HG03097 (cell line): Measurements from ENCODE around the gene SCG2.
"Not testable (repeated sequence)": the region's sequence is repeated elsewhere in the genome, so short reads cannot be mapped to it uniquely, and the experiment has no call there.

Experiments
- ATAC-seq: cut with Tn5 transposase; IDR thresholded peaks from one replicate; pipeline ENCODE4 v1.9.1; 2021; ENCODE audit not compliant: unreplicated experiment, low FRiP score

SCG2 gene

DNA sequence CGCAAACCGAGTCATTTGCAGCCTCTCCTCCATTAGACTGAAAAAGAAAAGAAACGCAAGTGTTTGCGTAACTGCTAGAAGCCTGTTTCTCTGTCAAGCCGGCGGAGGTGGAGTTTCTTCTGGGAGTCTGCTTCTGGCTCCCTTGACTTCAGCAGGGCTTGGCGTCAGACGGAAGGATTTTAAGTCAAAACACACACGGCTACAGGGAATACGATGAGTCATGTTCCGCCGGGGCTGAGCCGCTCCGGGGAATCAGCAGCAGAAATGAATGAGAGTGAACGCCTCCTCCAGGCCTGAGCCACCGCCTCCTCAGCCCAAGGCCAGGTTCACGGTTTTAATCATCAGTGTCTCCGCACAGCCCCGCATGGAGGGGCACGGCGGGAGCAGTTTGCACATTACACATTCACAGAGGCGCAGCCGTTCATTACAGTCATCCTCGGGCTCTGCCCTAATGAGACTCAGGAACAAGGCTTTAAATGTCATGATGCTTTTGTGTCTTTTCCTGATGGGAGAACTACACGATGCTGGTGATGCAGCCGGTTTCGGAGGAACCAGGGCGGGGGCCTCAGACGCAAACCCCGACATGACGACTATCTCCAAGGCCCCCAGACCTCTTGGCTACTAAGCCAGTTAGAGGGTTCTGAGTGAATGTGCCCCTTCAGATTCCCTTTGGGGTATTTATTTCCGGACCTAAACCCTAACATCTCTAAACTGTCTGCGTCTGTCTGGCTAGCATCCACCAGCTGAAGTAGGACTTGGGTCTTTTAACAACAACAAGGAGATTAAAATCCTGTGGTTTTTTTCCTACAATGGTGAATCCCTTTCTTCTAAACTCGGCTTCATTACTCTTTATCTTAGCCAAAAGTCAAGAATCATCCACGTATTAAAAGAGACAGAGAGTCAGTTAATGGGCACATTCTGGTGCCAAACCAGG, 11.1 kb upstream of the SCG2 start:
- no peak for ATAC-seq

GRCh38 chr2:223612501-223612900, 10.3 kb upstream of the SCG2 start:
- ATAC-seq = no peak

GRCh38 chr2:223611061-223611460, 8.9 kb upstream of the SCG2 start:
- no peak for ATAC-seq

GRCh38 chr2:223607476-223607875, 5.3 kb upstream of the SCG2 start:
- no peak for ATAC-seq

DNA sequence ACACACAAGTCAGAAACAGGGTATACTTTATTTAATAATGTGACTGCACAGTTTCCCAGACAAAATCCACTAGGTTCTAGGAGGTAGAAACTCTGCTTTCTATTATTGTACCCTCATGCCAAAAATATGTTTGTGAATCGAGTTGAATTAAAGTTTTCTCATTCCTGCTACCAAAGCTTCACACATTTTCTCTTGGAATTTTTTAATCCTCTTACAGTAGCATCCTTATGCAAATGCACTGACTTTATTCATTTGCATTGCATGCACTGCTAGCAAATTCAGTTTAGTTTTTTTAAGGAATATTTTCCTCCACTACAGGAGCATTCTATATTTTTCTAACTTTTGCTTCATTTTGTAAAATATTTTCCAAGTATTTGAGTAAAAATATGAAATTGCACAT, 4.8 kb upstream of the SCG2 start:
- ATAC-seq = no peak

DNA sequence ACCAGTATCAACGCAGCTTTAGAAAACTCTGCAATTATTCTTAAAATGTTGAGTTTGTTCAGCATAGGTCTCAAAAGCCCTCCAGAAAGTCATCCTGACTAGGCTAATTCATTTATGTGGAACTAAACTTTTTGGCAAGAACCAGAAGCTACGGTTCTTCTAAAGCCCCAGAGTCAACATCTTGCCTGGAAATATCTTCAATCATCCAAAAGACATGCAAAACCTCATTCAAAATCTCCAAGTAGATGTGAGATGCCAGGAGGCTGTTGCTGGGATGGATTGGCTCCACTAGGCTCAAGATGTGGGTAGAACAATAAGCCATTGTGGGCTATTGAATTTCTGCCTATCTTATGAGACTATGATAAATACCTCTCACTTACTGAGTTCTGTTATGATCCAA, 2.1 kb upstream of the SCG2 start:
- no peak for ATAC-seq

DNA sequence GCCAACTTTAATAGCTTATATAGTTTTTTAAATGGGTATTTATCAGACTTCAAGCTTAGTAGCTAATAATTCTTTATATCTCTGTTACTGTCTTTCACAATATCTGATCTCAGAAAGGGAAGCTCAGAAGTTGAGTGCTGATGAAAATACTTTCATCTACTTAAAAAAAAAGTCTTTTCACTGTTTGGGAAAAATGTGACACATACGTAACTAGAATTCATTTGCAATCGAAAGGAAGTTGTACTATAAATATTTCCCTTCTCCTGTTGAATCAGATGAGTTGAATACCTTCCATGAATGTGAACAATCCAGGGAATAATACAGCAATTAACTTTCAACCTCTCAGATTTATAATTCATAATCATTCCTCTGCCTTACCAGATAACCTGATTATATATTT, 811 bp upstream of the SCG2 start:
- ATAC-seq = no peak

DNA sequence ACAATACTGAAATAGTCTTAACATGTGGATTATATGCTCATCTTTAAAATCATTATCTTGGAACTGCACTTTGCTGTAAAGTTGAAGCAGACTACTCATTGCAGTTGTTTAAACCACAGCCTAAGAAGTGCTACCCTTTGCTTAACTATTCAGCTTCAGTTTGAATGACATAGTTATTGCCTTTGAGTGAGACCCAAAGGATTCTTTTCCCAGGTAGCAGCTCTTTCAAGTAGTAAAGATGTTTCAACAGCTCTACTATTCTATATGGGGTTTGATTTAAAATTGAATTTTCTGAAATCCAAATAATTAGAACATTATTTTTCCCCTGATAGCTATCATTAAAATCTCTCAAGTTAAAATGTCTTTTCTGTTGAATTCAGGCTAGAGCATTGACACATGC, 1.1 kb downstream of the SCG2 start:
- ATAC-seq = no peak

DNA sequence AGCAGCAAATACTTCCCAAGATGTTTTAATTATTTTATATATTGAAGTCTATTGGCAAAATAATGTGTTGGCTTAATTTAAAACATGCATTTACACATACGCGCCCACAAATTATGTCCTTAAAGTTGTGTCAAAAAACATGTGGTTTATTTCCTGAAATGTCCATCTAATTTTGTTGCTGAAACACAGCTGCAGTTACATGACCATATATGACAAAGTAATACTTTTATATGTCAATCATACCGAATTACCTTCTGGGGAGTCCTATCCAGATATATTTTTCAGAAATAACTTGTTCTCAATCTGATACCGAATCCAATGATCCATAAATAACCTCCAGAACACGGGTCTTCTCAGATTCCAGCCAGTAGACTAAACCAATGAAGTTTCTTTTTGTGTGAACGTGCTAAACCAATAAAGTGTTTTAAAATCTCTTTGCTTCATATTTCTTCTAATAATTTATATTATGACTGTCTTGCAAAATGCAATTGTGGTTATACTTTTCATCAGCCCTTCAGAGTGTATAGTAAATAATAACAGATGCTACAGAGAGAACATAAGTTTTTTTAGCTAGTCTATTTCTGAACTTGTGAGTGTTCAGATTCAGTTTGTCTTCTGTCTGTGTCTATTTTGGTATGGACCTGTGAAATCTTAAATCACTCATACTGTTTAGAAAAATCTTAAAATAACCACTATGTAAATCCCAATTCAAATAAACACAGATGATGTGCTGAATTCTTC, 2.4 kb downstream of the SCG2 start:
- no peak for ATAC-seq

GRCh38 chr2:223598994-223599639, 3.0 kb downstream of the SCG2 start:
- no peak for ATAC-seq

- no peak for ATAC-seq
These were observed 5.1 kb downstream of the SCG2 start for GRCh38 chr2:223597076-223597475.

DNA sequence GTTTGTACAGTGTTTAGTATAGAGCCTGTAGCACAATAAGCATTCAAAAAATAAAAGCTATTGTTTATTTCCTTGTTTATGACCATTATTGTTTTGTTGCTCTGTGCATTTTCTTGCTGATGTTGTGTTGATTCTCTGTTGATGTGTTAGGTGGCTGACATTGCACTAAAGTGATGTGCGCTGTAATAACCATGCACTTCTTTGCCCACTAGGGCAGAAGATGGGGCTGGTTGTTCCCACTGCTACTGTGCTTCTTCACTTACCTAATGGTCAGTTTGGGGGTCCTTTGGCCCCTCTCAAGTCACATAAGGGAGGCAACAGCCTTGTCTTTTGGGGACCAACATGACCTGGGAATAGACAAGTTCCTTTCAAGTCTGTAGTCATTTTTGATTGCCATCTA, 6.0 kb downstream of the SCG2 start:
- ATAC-seq = no peak

DNA sequence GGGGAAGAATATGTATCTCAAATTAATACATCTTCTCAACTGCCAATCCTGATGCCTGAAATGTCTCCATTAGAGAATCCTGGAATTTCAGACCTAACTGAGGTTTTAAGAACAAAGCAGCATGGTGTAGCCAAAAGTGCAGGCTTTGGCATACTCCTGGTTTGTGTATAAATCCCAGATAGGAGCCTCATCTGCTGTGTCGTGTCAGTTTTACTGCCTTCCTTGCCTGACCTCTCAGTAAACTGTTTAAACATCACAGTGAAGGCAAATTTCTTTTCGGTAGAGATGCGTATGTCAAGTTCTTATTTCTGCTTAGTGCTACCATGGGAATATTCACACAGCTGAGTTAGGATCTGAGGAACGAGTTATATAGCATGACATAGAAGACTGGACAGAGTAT, 7.3 kb downstream of the SCG2 start:
- no peak for ATAC-seq

- no peak for ATAC-seq
These were observed 7.9 kb downstream of the SCG2 start for GRCh38 chr2:223594259-223594658.

DNA sequence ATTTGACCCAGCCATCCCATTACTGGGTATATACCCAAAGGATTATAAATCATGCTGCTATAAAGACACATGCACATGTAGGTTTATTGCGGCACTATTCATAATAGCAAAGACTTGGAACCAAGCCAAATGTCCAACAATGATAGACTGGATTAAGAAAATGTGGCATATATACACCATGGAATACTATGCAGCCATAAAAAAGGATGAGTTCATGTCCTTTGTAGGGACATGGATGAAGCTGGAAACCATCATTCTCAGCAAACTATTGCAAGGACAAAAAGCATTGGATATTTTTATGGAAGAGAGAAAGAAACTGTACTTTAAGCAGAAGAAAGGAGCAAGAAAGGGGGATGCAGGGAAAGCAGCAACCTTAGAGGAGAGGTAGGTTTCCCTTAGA, 9.5 kb downstream of the SCG2 start:
- ATAC-seq = not testable (repeated sequence)

DNA sequence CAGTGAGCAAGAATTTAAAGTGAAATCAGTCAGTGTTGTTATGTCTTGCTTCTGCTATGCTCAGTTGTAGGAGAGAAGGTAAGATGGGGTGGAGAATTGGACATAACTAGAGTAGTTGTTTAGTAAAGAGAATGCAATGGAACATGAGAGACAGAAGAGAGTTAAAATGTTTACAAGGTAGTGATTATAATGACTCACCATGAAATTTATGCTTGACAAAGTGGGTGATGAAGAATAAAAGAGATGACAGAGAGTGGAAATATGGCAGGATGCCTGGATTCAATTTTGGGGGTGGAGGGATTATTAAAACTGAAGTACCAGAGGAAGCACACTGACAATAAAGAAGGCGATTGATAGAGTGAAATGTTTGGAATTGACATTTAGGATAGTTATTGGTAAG, 10.6 kb downstream of the SCG2 start:
- no peak for ATAC-seq

DNA sequence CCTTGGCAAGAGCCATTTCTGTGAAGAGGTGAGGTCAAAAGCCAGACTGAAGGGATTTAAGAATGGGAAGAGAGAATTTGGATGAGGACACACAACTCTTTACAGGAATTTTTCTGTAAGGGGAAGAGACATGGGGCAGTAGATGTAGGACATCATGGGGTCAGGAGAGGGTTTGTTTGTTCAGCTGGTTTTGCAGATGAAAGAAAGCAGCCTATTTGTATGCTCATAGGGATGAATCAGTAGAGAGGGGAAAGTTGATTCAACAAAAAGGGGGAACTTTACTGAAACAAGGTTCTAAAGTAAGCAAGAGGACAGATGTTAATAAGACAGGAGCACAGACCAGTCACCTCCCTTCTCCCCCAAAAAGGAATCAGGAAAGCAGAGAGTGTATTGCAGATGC, 11.2 kb downstream of the SCG2 start:
- no peak for ATAC-seq

DNA sequence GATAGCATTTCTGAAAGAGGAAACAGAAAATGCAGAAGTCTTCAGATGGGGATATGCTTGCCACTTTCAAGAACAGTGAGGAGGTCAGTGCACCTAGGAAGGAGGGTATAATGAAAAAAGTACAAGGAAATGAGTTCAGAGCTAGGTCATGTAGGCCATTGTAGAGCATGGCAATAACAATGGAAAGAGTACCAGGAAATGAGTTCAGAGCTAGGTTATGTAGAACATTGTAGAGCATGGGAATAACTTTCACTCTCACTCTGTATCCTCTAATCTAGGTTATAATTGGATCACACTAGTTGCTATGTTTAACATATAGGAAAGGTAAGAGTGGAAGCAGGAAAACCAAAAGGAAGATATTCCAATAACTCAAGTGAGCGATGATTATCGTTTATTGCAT, 12.3 kb downstream of the SCG2 start:
- ATAC-seq = no peak

- no peak for ATAC-seq
These were observed 13.9 kb downstream of the SCG2 start for GRCh38 chr2:223588251-223588650.

DNA sequence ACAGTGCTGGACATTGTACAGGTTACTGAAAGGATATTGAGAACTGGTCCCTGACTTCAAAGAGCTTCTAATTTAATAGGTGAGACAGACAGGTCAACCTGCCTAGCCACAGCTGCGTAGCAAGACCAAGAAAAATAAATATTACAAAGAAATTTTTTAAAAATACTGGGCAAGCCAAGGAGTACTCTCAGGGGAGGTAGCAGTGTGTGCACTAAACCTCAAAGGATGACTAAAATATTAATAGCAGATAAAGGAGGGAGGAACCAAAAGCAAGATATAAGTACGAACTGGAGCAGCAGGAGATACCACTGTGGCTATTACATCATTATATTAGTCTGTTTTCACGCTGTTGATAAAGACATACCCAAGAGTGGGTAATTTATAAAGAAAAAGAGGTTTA, 14.9 kb downstream of the SCG2 start:
- ATAC-seq = no peak

DNA sequence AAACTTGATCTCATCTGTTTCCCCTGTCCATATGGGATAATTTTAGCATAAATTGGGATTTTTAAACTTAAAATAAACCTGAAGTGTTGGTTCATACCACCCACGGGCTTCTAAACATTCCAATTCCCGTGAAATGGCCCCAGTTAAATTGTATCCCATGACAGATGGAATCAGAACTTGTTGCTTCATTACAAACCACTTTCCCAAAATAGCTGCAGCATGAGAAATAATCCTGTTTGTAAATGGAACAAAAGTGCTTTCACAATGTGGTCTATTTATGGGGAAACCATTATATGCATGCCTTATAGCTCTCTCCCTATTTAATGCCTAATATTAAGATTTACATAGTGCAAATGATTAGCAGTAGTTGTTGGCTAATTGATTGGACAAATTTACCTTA, 15.9 kb downstream of the SCG2 start:
- ATAC-seq = no peak
